ENCODE data around the gene GPR85. TPM values are rescaled to one million over a fixed set of nuclear protein-coding genes. Genes with fewer than 3 reads are reported as not detected.

Gene GPR85
- total RNA-seq, 4 donors from 2014 or later = 0.19 to 0.31 (median 0.26) TPM; not detected in 1

DNA sequence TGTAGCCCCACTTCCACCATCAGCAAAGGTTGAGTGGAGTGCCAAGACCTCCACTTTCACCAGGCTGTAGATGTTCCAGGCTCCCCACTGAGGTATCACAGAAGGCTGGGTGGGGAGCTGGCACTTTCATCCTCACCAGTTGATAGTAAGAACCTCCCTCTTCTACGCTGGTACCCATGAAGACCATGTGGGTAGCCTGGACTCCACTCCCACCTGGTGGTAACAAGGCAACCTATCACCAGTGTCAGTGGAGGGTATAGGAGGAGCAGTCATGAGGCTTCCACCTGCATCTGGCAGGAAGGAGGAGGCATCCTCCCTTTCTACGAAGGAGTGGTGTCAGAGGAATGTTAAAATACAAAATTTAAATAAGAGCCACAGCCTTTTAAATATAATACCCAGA is 27.3 kb upstream of the GPR85 start:
- Histone ChIP-seq H3K27me3 (no peaks in the 10 kb centered on the region), H3K27ac (no peak overlapping the region), H3K36me3 (peaks cover 0 to 30% (median 0%) of the 10 kb centered on the region in 3 donors), H3K9me3 (no peaks in the 10 kb centered on the region), H3K4me1 (peaks cover 0 to 12% (median 5%) of the 10 kb centered on the region in 3 donors), H3K4me3 (no peak overlapping the region)
- DNase-seq = no peak
- intact Hi-C loops (cut with DNase I) = no loop called here
- WGBS, 2 donors = 50 to 70% methylated on average over 1 to 2 of the region's 2 CpGs
- TF ChIP-seq, protein P1, sequence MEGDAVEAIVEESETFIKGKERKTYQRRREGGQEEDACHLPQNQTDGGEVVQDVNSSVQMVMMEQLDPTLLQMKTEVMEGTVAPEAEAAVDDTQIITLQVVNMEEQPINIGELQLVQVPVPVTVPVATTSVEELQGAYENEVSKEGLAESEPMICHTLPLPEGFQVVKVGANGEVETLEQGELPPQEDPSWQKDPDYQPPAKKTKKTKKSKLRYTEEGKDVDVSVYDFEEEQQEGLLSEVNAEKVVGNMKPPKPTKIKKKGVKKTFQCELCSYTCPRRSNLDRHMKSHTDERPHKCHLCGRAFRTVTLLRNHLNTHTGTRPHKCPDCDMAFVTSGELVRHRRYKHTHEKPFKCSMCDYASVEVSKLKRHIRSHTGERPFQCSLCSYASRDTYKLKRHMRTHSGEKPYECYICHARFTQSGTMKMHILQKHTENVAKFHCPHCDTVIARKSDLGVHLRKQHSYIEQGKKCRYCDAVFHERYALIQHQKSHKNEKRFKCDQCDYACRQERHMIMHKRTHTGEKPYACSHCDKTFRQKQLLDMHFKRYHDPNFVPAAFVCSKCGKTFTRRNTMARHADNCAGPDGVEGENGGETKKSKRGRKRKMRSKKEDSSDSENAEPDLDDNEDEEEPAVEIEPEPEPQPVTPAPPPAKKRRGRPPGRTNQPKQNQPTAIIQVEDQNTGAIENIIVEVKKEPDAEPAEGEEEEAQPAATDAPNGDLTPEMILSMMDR (IDR thresholded peaks at IDR 0.05) = no peak
- TF ChIP-seq POLR2A (IDR thresholded peaks at IDR 0.05) = no peak

DNA sequence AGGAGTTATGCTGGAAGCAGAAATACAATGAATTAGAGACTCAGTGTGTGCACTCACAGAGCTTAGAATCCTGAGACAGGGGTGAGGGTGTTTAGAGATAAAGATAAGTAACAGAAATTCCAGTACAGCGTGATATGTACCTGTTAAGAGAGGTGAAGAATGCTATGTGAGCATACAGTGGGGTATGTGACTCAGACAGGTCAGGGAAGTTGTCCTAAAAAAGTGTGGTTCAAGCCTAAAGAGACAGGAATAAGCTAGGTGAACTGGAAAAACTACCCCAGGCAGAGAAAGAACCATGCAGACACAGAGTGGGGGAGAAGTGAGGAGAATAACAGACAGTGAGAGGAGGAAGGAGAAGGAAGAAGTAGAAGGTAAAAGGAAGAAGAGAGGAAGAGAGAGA is 23.1 kb upstream of the GPR85 start:
- H3K27ac ChIP-seq = no peak overlapping the region
- H3K27me3 ChIP-seq = no peaks in the 10 kb centered on the region
- WGBS, 2 donors = 41 to 73% methylated on average over 1 of the region's 1 CpG
- H3K9me3 ChIP-seq = no peaks in the 10 kb centered on the region
- TF ChIP-seq, protein P1 (IDR thresholded peaks at IDR 0.05) = no peak
- TF ChIP-seq POLR2A (IDR thresholded peaks at IDR 0.05) = no peak
- no peak for DNase-seq
- no peaks in the 10 kb centered on the region for H3K4me1 ChIP-seq
- intact Hi-C loops (cut with DNase I) = no loop called here
- peaks cover 0 to 15% (median 0%) of the 10 kb centered on the region in 3 donors for H3K36me3 ChIP-seq
- no peak overlapping the region for H3K4me3 ChIP-seq

DNA sequence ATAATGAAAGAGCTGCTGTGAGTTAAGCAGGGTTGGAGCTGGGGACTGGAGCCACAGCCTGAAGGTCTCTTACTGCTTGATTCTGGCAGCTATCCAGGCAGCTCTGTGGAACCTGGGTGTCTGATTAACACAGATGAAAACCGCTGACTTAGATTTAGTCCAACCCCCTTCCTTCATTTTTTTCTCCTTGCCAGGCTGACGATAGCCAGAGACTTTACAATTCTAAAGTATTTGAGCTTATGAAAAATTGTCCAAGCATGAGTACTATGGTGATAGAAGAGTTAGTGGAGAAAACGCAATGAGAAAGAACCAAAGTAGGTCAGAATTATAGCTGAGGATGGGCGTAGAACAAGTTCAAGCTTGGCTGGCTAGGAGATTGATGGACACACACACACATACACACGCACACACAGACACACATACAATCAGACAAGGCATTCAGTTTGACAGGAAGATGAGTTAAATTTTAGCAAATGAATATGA is 13.5 kb upstream of the GPR85 start:
- no peaks in the 10 kb centered on the region for H3K36me3 ChIP-seq
- 23 to 37% methylated on average over 5 of the region's 5 CpGs for WGBS, 2 donors
- no peak for TF ChIP-seq POLR2A (IDR thresholded peaks at IDR 0.05)
- TF ChIP-seq, protein P1 (IDR thresholded peaks at IDR 0.05) = no peak
- DNase-seq = no peak
- H3K9me3 ChIP-seq = no peaks in the 10 kb centered on the region
- peaks cover 0 to 19% (median 0%) of the 10 kb centered on the region in 3 donors for H3K4me1 ChIP-seq
- intact Hi-C loops (cut with DNase I) = no loop called here
- no peaks in the 10 kb centered on the region for H3K27me3 ChIP-seq
- H3K4me3 ChIP-seq = peak overlapping the region in 2 of 4 donors; percentile 3 to 6
- peak overlapping the region in 2 of 4 donors; percentile 17 to 39 for H3K27ac ChIP-seq

DNA sequence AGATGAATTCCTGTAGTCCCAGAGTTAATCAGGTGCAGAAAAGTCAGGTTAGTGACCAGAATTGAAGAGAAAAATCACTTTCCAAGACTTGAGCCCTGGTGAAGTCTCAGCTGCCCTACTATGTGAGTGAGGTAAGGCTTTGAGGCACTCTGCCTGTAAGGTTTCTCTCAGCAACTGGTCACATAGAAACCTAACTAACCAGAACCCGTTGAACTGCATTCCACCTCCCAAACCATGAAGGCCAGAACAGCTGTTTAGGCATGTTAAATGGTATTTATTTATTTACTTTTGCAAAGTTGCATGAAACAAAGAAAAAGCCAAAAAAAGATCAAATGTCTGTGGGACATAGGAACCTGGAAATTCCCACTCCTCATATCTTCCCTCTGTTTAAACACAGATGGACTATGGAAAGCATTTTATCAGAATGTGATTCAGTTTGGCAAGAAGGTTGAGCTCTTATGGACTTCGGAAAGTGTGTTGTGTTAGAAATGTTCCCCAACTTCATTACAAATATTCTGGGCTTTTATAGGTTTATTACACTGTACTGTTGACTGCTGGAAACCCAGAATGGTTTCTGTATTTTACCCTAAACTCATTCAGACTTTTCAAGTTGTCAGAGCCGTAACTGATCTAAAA is 12.8 kb upstream of the GPR85 start:
- peaks cover 0 to 19% (median 0%) of the 10 kb centered on the region in 3 donors for H3K4me1 ChIP-seq
- H3K27ac ChIP-seq = peak overlapping the region in 2 of 4 donors; percentile 17 to 39
- no peaks in the 10 kb centered on the region for H3K9me3 ChIP-seq
- WGBS, 2 donors = 38 to 44% methylated on average over 3 of the region's 3 CpGs
- intact Hi-C loops (cut with DNase I) = no loop called here
- no peak for DNase-seq
- H3K36me3 ChIP-seq = no peaks in the 10 kb centered on the region
- H3K4me3 ChIP-seq = peak overlapping the region in 1 of 4 donors; percentile 6
- TF ChIP-seq, protein P1 (IDR thresholded peaks at IDR 0.05) = no peak
- TF ChIP-seq POLR2A (IDR thresholded peaks at IDR 0.05) = no peak
- no peaks in the 10 kb centered on the region for H3K27me3 ChIP-seq

DNA sequence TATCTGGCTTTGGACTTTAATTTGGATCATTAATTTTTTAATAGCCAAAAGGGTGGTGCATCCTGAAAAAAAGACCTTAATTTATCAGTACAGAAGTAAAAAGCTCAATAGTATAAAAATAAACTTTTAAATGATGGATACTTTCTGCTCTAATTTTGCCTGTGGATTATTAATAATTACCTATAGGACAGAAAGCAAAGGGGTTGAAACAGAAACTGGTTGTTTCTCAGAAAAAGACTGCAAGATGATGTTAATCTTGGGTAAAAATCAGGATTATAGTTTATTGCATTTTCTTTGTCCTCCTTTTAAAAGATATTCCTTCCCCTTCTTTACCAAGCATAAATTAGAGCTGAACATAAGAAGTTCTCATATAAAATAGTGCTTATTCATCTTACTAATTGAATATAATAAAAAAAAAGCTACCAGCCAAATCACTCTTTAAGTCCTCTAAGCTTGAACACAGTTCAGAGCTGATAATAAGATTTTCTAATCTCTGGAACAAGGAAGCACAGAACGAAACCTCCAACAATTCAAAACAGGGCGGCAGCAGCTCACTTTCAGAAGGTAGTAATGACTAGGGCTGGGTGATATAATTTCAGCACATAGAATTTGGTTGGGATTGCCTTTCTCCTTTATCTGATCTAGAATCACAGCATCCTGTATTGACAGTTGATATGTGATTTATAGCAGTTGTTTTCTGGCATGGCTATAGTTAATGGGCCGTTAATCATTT is 8.1 kb upstream of the GPR85 start:
- no peaks in the 10 kb centered on the region for H3K27me3 ChIP-seq
- no peak overlapping the region for H3K4me3 ChIP-seq
- no peaks in the 10 kb centered on the region for H3K9me3 ChIP-seq
- H3K27ac ChIP-seq = no peak overlapping the region
- WGBS, 2 donors = 70 to 72% methylated on average over 3 of the region's 3 CpGs
- intact Hi-C loops (cut with DNase I) = no loop called here
- no peaks in the 10 kb centered on the region for H3K36me3 ChIP-seq
- DNase-seq = no peak
- TF ChIP-seq POLR2A (IDR thresholded peaks at IDR 0.05) = no peak
- TF ChIP-seq, protein P1 (IDR thresholded peaks at IDR 0.05) = no peak
- H3K4me1 ChIP-seq = peaks cover 0 to 10% (median 0%) of the 10 kb centered on the region in 3 donors
